DOHH2 (cell line): Measurements from ENCODE around the gene COL23A1.

ENCODE experiments used
- H3F3A ChIP-seq: fragments of 200-600 bp; sonication (generic), shearing (Covaris generic); 2 replicates; pipeline ENCODE4 v1.6.0; 2016; ENCODE audit warnings: antibody characterized with exemption, mild to moderate bottlenecking; ENCODE audit not compliant: control insufficient read depth, insufficient read depth
- H3K27ac ChIP-seq: fragments of 200-600 bp; sonication (generic); 2 replicates; pipeline ENCODE4 v1.5.1; 2014; ENCODE audit warnings: low read depth, mild to moderate bottlenecking, low read length, moderate library complexity
- H3K27me3 ChIP-seq: fragments of 200-600 bp; sonication (generic); 2 replicates; pipeline ENCODE4 v1.6.1; 2014; ENCODE audit warnings: mild to moderate bottlenecking, low read length, mixed read lengths; ENCODE audit not compliant: control insufficient read depth
- H3K36me3 ChIP-seq: fragments of 200-600 bp; sonication (generic); 2 replicates; pipeline ENCODE4 v1.6.1; 2014; ENCODE audit warnings: mild to moderate bottlenecking, low read length, moderate library complexity, mixed read lengths; ENCODE audit not compliant: control insufficient read depth
- H3K4me1 ChIP-seq: fragments of 200-600 bp; sonication (generic); 2 replicates; pipeline ENCODE4 v1.6.1; 2014; ENCODE audit warnings: mild to moderate bottlenecking, low read length, mixed read lengths; ENCODE audit not compliant: control insufficient read depth
- H3K4me2 ChIP-seq: fragments of 200-600 bp; sonication (generic); 2 replicates; pipeline ENCODE4 v1.6.0; 2014; ENCODE audit warnings: mild to moderate bottlenecking, low read length, moderate library complexity
- H3K4me3 ChIP-seq: fragments of 200-600 bp; sonication (generic); 2 replicates; pipeline ENCODE4 v1.5.1; 2014; ENCODE audit warnings: mild to moderate bottlenecking, low read length, mixed read lengths
- H3K79me2 ChIP-seq: fragments of 200-600 bp; sonication (generic); 2 replicates; pipeline ENCODE4 v1.6.1; 2014; ENCODE audit warnings: mild to moderate bottlenecking, low read length, mixed read lengths; ENCODE audit not compliant: control insufficient read depth
- H3K9me2 ChIP-seq: fragments of 200-600 bp; sonication (generic); replicated peaks from 2 replicates; pipeline ENCODE4 v1.6.1; 2014; ENCODE audit warnings: mild to moderate bottlenecking, low read length, mixed read lengths; ENCODE audit not compliant: control insufficient read depth
- H3K9me3 ChIP-seq: fragments of 200-600 bp; sonication (generic); 2 replicates; pipeline ENCODE4 v1.6.1; 2014; ENCODE audit warnings: antibody characterized with exemption, low read length, mixed read lengths; ENCODE audit not compliant: control insufficient read depth, insufficient read depth
- H4K20me1 ChIP-seq: fragments of 200-600 bp; sonication (generic); 2 replicates; pipeline ENCODE4 v1.6.0; 2014; ENCODE audit warnings: low read depth, mild to moderate bottlenecking, antibody characterized with exemption, low read length, moderate library complexity; ENCODE audit not compliant: control insufficient read depth, insufficient read depth
- CTCF ChIP-seq: fragments of 200-600 bp; sonication (generic); IDR thresholded peaks from one replicate; pipeline ENCODE4 v1.5.1; 2014; ENCODE audit warnings: antibody characterized with exemption, mild to moderate bottlenecking, low read depth, low read length; ENCODE audit not compliant: poor library complexity, severe bottlenecking
- EZH2phosphoT487 ChIP-seq: fragments of 200-600 bp; sonication (generic); IDR thresholded peaks from 2 replicates; pipeline ENCODE4 v1.6.1; 2017; ENCODE audit warnings: borderline replicate concordance, mild to moderate bottlenecking, antibody characterized with exemption, low read length, moderate library complexity, mixed read lengths

COL23A1 gene

GRCh38 chr5:178469975-178470759 lies 120.0 kb downstream of the COL23A1 start:
- H3K4me2 ChIP-seq, result no peak overlapping the region
- no peaks in the 10 kb centered on the region for H4K20me1 ChIP-seq
- no peaks in the 10 kb centered on the region for H3K9me2 ChIP-seq
- H3K4me3 ChIP-seq, result no peak overlapping the region
- no peaks in the 10 kb centered on the region for H3K4me1 ChIP-seq
- no peaks in the 10 kb centered on the region for H3F3A ChIP-seq
- H3K27ac ChIP-seq, result no peak overlapping the region
- no peaks in the 10 kb centered on the region for H3K36me3 ChIP-seq
- H3K79me2 ChIP-seq, result no peaks in the 10 kb centered on the region
- no peaks in the 10 kb centered on the region for H3K9me3 ChIP-seq
- no peaks in the 10 kb centered on the region for H3K27me3 ChIP-seq
- no peak for TF ChIP-seq CTCF
- no peak for TF ChIP-seq EZH2phosphoT487

- no peaks in the 10 kb centered on the region for H3F3A ChIP-seq
- H3K27me3 ChIP-seq, result no peaks in the 10 kb centered on the region
- H3K27ac ChIP-seq, result no peak overlapping the region
- H3K4me3 ChIP-seq, result no peak overlapping the region
- H3K4me1 ChIP-seq, result no peaks in the 10 kb centered on the region
- H3K4me2 ChIP-seq, result no peak overlapping the region
- no peaks in the 10 kb centered on the region for H4K20me1 ChIP-seq
- H3K36me3 ChIP-seq, result no peaks in the 10 kb centered on the region
- no peaks in the 10 kb centered on the region for H3K9me3 ChIP-seq
- H3K9me2 ChIP-seq, result no peaks in the 10 kb centered on the region
- H3K79me2 ChIP-seq, result no peaks in the 10 kb centered on the region
- TF ChIP-seq EZH2phosphoT487 (no peak), CTCF (no peak)
Observed at GRCh38 chr5:178469011-178469974, 120.9 kb downstream of the COL23A1 start.

- Histone ChIP-seq H3F3A (no peaks in the 10 kb centered on the region), H4K20me1 (no peaks in the 10 kb centered on the region), H3K4me3 (no peak overlapping the region), H3K4me1 (no peaks in the 10 kb centered on the region), H3K4me2 (no peak overlapping the region), H3K9me2 (no peaks in the 10 kb centered on the region), H3K9me3 (no peaks in the 10 kb centered on the region), H3K36me3 (no peaks in the 10 kb centered on the region), H3K27ac (no peak overlapping the region), H3K27me3 (no peaks in the 10 kb centered on the region), H3K79me2 (no peaks in the 10 kb centered on the region)
- TF ChIP-seq EZH2phosphoT487 (no peak), CTCF (no peak)
Observed at GRCh38 chr5:178468196-178468685, 122.0 kb downstream of the COL23A1 start.
